ENCODE measurements around the gene CREB3. TPM values are rescaled to one million over a fixed set of nuclear protein-coding genes. Genes with fewer than 3 reads are reported as not detected.

CREB3 gene
- total RNA-seq, 1 experiment from 2014 or later: 27.3 TPM

DNA sequence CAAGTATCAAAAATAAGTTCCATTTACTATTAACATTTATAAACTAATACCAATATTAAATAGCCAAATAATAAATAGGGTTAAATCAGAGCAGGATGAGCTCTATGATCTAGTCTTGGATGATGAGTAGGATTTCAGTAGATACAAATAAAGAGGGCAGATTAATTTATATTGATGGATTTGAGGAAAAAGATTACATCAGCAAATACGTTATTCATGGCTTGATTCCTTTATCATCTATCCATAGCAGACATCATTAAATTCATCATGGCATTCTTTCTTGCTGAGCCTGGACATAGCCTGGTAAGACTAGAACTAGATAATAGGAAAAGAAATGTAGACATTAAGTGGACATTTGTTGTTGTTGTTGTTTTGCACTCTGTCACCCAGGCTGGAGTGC is 35.0 kb downstream of the CREB3 start:
- Histone ChIP-seq H3K14ac (ENCODE audit: insufficient read depth, low read length) (no peak overlapping the region), H2BK120ac (ENCODE audit: low read depth, low read length, poor library complexity, severe bottlenecking) (no peak overlapping the region), H4K91ac (ENCODE audit: insufficient read length, low read depth, low read length) (no peak overlapping the region), H2BK20ac (ENCODE audit: low read depth, low read length, poor library complexity, severe bottlenecking) (no peak overlapping the region), H3K79me2 (ENCODE audit: insufficient read depth, low read length) (no peaks in the 10 kb centered on the region), H2BK12ac (ENCODE audit: insufficient read length, low read depth, low read length) (no peak overlapping the region), H3K27ac (ENCODE audit: insufficient read length, low read depth, low read length) (no peak overlapping the region), H4K8ac (replicated peaks; ENCODE audit: insufficient read length, low read depth, low read length) (no peak overlapping the region), H2AFZ (ENCODE audit: low read length) (no peak overlapping the region), H3K18ac (ENCODE audit: insufficient read length, low read depth, low read length) (no peak overlapping the region), H3K23ac (ENCODE audit: insufficient read length, low read depth, low read length) (no peak overlapping the region), H2BK15ac (ENCODE audit: low read depth, low read length) (no peak overlapping the region), H3K79me1 (ENCODE audit: insufficient read depth, low read depth, low read length, poor library complexity, severe bottlenecking) (no peaks in the 10 kb centered on the region), H3K9me3 (ENCODE audit: control insufficient read depth, low read depth, low read length) (no peaks in the 10 kb centered on the region), H4K5ac (ENCODE audit: insufficient read length, low read depth, low read length) (no peak overlapping the region), H3K9ac (ENCODE audit: extremely low read depth, insufficient read length, low read length) (no peak overlapping the region), H4K20me1 (ENCODE audit: control insufficient read depth, insufficient read depth, insufficient read length) (no peaks in the 10 kb centered on the region), H3K56ac (ENCODE audit: insufficient read length, low read depth, low read length) (no peak overlapping the region), H3K23me2 (ENCODE audit: insufficient read length, low read depth, low read length, poor library complexity, severe bottlenecking) (no peaks in the 10 kb centered on the region), H3K4me1 (ENCODE audit: insufficient read depth, low read length) (no peaks in the 10 kb centered on the region), H3K27me3 (ENCODE audit: insufficient read depth, low read length) (no peaks in the 10 kb centered on the region), H2BK5ac (ENCODE audit: insufficient read length, low read length) (no peak overlapping the region), H3K4ac (ENCODE audit: low read depth, low read length) (no peak overlapping the region), H2AK5ac (ENCODE audit: insufficient read length, low read length) (no peak overlapping the region), H3K4me2 (ENCODE audit: insufficient read depth, insufficient read length, low read length) (no peak overlapping the region), H3T11ph (ENCODE audit: low read length) (no peak overlapping the region)
- Mint-ChIP-seq H3K27ac (no peak overlapping the region), H3K9me3 (no peaks in the 10 kb centered on the region), H3K4me3 (no peak overlapping the region), H3K36me3 (ENCODE audit: insufficient read depth in 1 of 3, low read depth in 3 of 3) (no peaks in the 10 kb centered on the region; a peak in 1 of 7 replicates), H3K27me3 (ENCODE audit: low read depth) (no peaks in the 10 kb centered on the region), H3K4me1 (peaks cover 6 to 7% of the 10 kb centered on the region in 2 experiments; a peak in 3 of 4 replicates)
- no peak for DNase-seq
- no CpG with 5 or more reads among the region's 1 CpG for WGBS (ENCODE audit: extremely low coverage, insufficient read length, low lambda C conversion rate)
- TF ChIP-seq, protein P1, sequence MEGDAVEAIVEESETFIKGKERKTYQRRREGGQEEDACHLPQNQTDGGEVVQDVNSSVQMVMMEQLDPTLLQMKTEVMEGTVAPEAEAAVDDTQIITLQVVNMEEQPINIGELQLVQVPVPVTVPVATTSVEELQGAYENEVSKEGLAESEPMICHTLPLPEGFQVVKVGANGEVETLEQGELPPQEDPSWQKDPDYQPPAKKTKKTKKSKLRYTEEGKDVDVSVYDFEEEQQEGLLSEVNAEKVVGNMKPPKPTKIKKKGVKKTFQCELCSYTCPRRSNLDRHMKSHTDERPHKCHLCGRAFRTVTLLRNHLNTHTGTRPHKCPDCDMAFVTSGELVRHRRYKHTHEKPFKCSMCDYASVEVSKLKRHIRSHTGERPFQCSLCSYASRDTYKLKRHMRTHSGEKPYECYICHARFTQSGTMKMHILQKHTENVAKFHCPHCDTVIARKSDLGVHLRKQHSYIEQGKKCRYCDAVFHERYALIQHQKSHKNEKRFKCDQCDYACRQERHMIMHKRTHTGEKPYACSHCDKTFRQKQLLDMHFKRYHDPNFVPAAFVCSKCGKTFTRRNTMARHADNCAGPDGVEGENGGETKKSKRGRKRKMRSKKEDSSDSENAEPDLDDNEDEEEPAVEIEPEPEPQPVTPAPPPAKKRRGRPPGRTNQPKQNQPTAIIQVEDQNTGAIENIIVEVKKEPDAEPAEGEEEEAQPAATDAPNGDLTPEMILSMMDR (conservative IDR thresholded peaks at IDR 0.05): no peak

Measured in H9 (cell line).